Activated CD4-positive, alpha-beta T cell treated with anti-CD3 and anti-CD28 coated beads, Interleukin-2, amount 10 ng/mL, durations not matched to agents 7 days and 5 days (primary cell): ENCODE data around the gene CAMSAP1. TPM values are rescaled to one million over a fixed set of nuclear protein-coding genes. Genes with fewer than 3 reads are reported as not detected.

ENCODE experiments used
- CTCF ChIA-PET: fragments of 350-600 bp; sonication (Branson Sonifier 250); formaldehyde crosslinking; loops from one replicate; lab custom pipeline; 2021; ENCODE audit warnings: antibody characterized with exemption; lab: Charles Lee
- POLR2A ChIA-PET: fragments of 350-600 bp; sonication (Branson Sonifier 250); formaldehyde crosslinking; loops from one replicate; lab custom pipeline; 2021; ENCODE audit warnings: antibody characterized with exemption; lab: Charles Lee
- DNase-seq: peaks from one replicate; pipeline ENCODE4 v3.0.0-alpha.2; 2020
- H3K27ac Mint-ChIP-seq: one replicate; pipeline ENCODE4 v1.8.0; 2021; ENCODE audit warnings: mild to moderate bottlenecking, moderate library complexity, mixed read lengths
- H3K27me3 Mint-ChIP-seq: one replicate; pipeline ENCODE4 v1.8.0; 2021; ENCODE audit warnings: mixed read lengths
- H3K36me3 Mint-ChIP-seq: one replicate; pipeline ENCODE4 v1.8.0; 2021; ENCODE audit warnings: low read depth, mixed read lengths
- H3K4me1 Mint-ChIP-seq: one replicate; pipeline ENCODE4 v1.8.0; 2021; ENCODE audit warnings: mixed read lengths
- H3K4me3 Mint-ChIP-seq: one replicate; pipeline ENCODE4 v1.8.0; 2021; ENCODE audit warnings: mild to moderate bottlenecking, moderate library complexity, mixed read lengths
- H3K9me3 Mint-ChIP-seq: one replicate; pipeline ENCODE4 v1.8.0; 2021; ENCODE audit warnings: mixed read lengths
- total RNA-seq, 2 experiments: library from RNA; stranded (reverse); gene quantifications; one replicate each; pipeline ENCODE4 v1.2.3, GENCODE V29; 2021

The CAMSAP1 gene
- total RNA-seq, 2 experiments from 2014 or later: 20.4 to 22.7 TPM

GRCh38 chr9:135774239-135774747, 133.1 kb downstream of the CAMSAP1 start:
- H3K4me3 Mint-ChIP-seq: no peak overlapping the region
- no peaks in the 10 kb centered on the region for H3K9me3 Mint-ChIP-seq
- ChIA-PET POLR2A (no interaction called here), CTCF (no interaction called here)
- H3K27ac Mint-ChIP-seq: no peak overlapping the region
- DNase-seq: no peak
- H3K36me3 Mint-ChIP-seq: no peaks in the 10 kb centered on the region
- no peaks in the 10 kb centered on the region for H3K4me1 Mint-ChIP-seq
- no peaks in the 10 kb centered on the region for H3K27me3 Mint-ChIP-seq

DNA sequence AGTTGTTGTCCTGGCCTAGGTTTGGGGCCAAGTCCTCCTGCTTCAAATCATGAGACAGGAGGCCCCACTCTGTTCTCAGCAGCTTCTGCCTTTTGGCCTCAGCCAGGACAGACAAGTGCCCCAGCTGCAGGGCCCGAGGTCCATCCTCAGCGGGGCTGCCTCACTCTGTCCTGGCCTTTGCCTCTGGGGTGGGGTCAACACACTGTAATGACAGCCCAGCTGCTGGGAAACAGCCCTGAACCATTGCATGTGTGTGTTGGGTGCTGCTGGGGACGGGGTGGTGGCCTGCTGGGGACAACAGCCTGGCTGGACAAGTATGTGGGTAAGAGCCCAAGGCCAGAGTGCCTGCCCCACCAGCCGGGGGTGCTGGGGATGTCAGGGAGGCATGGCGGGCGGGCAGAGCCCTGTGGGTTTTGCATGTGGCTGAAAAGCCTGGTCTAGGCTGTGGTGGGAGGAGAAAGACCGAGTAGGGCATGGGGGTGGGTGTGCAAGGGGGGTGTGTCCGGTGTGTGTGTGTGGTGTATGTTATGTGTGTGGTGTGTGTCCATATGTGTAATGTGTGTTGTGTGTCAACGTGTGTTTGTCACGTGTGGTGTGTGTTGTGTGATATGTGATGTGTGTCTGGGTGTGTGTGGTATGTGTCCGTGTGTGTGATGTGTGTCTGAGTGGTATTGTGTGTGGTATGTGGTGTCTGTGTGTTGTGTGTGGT, 133.7 kb downstream of the CAMSAP1 start:
- Mint-ChIP-seq H3K4me1 (no peaks in the 10 kb centered on the region), H3K4me3 (no peak overlapping the region), H3K27me3 (no peaks in the 10 kb centered on the region), H3K36me3 (no peaks in the 10 kb centered on the region), H3K27ac (no peak overlapping the region), H3K9me3 (no peaks in the 10 kb centered on the region)
- CTCF ChIA-PET: no interaction called here
- no peak for DNase-seq
- POLR2A ChIA-PET: no interaction called here

DNA sequence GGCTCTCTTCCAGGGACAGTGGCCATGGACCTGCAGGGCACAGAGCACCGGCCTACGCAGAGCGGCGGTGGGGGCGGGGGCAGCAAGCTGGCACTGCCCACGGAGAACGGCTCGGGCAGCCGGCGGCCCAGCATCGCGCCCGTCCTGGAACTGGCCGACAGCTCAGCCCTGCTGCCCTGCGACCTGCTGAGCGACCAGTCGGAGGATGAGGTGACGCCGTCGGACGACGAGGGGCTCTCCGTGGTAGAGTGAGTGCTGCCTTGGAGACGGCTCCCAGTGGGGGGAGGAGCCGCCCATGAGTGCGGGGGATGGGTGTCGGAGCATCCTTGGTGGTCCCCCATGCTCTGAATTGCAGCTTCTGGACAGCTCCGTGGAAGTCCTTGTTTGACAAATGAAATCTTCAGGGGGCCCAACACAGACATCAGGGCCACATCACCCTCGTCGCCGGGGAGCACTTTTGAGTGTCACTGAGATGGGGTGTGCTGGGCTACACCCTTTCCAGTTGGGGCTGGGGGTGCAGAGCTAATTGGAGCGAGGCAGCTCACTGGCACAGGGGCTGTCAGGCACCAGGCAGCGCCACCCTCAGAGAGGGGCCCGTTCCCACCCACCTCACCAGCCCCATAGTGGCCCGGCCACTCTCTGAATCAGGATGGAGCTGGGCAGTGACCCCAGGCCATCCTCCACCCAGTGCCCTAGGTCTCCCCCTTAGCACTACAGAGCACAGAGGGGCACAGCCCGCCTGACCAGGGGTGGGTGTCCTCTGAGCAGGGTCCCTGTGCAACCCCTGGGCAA, 134.4 kb downstream of the CAMSAP1 start:
- POLR2A ChIA-PET: no interaction called here
- DNase-seq: no peak
- no peaks in the 10 kb centered on the region for H3K4me1 Mint-ChIP-seq
- no peaks in the 10 kb centered on the region for H3K27me3 Mint-ChIP-seq
- no peaks in the 10 kb centered on the region for H3K9me3 Mint-ChIP-seq
- H3K36me3 Mint-ChIP-seq: no peaks in the 10 kb centered on the region
- no peak overlapping the region for H3K27ac Mint-ChIP-seq
- CTCF ChIA-PET: no interaction called here
- no peak overlapping the region for H3K4me3 Mint-ChIP-seq

DNA sequence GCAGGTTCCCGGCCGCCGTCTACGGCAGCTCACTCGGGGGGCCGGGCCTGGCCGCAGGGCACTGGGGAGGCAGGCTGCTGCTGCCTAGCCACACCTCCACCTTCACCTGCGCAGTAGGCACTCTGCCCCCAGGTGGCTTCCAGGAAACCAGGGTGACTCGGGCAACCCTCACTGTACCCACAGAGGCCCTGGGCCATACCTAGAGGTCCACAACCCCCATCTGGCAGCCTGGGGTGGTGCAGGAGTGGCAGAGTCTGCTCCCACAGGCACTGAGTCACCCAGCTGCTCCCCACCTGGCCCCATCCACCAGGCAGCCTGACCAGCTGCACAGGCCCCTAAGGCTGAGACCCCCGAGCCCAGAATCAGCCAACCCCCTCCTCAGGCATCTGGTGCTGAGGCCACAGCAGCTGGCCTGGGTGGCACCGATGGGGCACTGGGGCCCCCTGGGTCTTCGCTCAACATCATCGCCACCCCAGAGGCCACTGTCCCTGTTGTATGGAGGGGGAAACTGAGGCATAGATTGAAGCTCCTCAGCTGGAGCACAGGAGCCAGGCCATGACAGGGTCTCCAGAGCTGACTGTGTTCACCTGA, 135.2 kb downstream of the CAMSAP1 start:
- no peak overlapping the region for H3K4me3 Mint-ChIP-seq
- POLR2A ChIA-PET: no interaction called here
- no peaks in the 10 kb centered on the region for H3K4me1 Mint-ChIP-seq
- CTCF ChIA-PET: no interaction called here
- no peak for DNase-seq
- H3K27me3 Mint-ChIP-seq: no peaks in the 10 kb centered on the region
- H3K9me3 Mint-ChIP-seq: no peaks in the 10 kb centered on the region
- no peak overlapping the region for H3K27ac Mint-ChIP-seq
- H3K36me3 Mint-ChIP-seq: no peaks in the 10 kb centered on the region

DNA sequence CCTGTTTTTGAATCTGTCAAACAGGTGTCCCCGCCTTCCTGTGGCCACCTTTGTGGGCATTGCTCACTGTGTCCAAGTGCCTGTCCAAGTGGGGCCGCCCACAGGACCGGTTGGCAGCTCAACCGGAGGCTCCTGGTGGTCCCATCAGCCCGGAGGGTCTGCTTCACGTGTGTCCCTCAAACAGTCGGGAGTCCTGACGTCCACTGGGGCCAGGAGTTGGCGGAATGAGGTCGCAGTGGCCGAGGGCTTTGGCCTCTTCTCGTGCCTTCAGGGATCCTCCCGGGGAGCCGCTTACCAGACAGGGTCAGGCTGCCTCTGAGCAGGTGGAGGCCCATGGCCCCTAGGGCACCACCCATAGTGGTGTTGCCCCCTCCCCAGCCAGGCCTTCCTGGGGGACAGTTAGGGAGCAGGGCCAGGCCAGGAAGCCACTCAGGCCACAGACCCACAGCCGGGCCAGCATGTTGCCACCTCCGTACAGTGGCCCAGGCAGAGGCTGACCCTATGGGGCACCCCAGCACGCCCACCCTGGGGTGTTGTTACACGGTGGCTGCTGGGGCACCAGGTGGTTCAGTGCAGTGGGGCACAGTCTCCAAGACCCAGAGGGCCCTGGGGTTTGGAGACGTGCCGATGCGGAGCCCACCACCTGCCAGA, 135.8 kb downstream of the CAMSAP1 start:
- POLR2A ChIA-PET: no interaction called here
- no peaks in the 10 kb centered on the region for H3K4me1 Mint-ChIP-seq

GRCh38 chr9:135770771-135771170, 136.6 kb downstream of the CAMSAP1 start:
- H3K9me3 Mint-ChIP-seq: peaks cover 9% of the 10 kb centered on the region
- H3K36me3 Mint-ChIP-seq: no peaks in the 10 kb centered on the region
- H3K27ac Mint-ChIP-seq: no peak overlapping the region
- CTCF ChIA-PET: no interaction called here
- no peaks in the 10 kb centered on the region for H3K4me1 Mint-ChIP-seq
- H3K27me3 Mint-ChIP-seq: no peaks in the 10 kb centered on the region
- POLR2A ChIA-PET: no interaction called here
- no peak for DNase-seq
- H3K4me3 Mint-ChIP-seq: no peak overlapping the region

More for the DNA sequence above, 135.8 kb downstream of the CAMSAP1 start:
- no peaks in the 10 kb centered on the region for H3K36me3 Mint-ChIP-seq
- no peaks in the 10 kb centered on the region for H3K27me3 Mint-ChIP-seq
- CTCF ChIA-PET: no interaction called here
- H3K4me3 Mint-ChIP-seq: no peak overlapping the region
- DNase-seq: no peak
- H3K27ac Mint-ChIP-seq: no peak overlapping the region
- H3K9me3 Mint-ChIP-seq: peaks cover 3% of the 10 kb centered on the region

- ChIA-PET CTCF (no interaction called here), POLR2A (no interaction called here)
- Mint-ChIP-seq H3K36me3 (no peaks in the 10 kb centered on the region), H3K4me1 (no peaks in the 10 kb centered on the region), H3K27me3 (no peaks in the 10 kb centered on the region), H3K4me3 (no peak overlapping the region), H3K27ac (no peak overlapping the region), H3K9me3 (peaks cover 9% of the 10 kb centered on the region)
- DNase-seq: no peak
These were observed 137.2 kb downstream of the CAMSAP1 start for GRCh38 chr9:135770203-135770535.

- no peak overlapping the region for H3K4me3 Mint-ChIP-seq
These were observed 137.7 kb downstream of the CAMSAP1 start for GRCh38 chr9:135769489-135770202.

GRCh38 chr9:135768516-135769218, 138.7 kb downstream of the CAMSAP1 start:
- H3K4me3 Mint-ChIP-seq: no peak overlapping the region
- no peaks in the 10 kb centered on the region for H3K4me1 Mint-ChIP-seq
- H3K27ac Mint-ChIP-seq: no peak overlapping the region
- ChIA-PET CTCF (no interaction called here), POLR2A (no interaction called here)
- DNase-seq: no peak
- peaks cover 12% of the 10 kb centered on the region for H3K9me3 Mint-ChIP-seq
- no peaks in the 10 kb centered on the region for H3K36me3 Mint-ChIP-seq
- no peaks in the 10 kb centered on the region for H3K27me3 Mint-ChIP-seq

More at GRCh38 chr9:135769489-135770202, 137.7 kb downstream of the CAMSAP1 start:
- CTCF ChIA-PET: no interaction called here
- DNase-seq: no peak
- Mint-ChIP-seq H3K27ac (no peak overlapping the region), H3K4me1 (no peaks in the 10 kb centered on the region), H3K9me3 (peaks cover 12% of the 10 kb centered on the region), H3K36me3 (no peaks in the 10 kb centered on the region), H3K27me3 (no peaks in the 10 kb centered on the region)
- POLR2A ChIA-PET: no interaction called here

DNA sequence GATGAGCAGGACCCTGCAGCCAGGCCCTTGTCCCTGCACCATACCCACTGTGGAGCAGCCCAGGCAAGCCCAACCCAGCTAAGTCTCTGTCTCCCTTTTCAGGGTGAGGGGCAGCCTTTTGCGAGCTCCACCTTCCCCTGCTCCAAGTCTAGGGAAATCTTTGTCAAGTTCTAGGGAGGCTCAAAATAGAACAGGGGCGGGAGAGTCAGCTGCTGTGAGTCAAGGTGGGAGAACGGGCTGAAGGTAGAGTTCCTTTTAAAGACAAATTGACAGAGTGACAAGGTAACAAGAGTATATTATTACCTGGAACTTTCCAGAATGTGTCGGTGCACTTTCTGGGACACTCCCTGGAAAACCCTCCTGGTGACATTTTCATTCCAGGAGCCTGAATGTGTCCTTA, 140.6 kb downstream of the CAMSAP1 start:
- H3K27me3 Mint-ChIP-seq: no peaks in the 10 kb centered on the region
- DNase-seq: no peak
- no peak overlapping the region for H3K27ac Mint-ChIP-seq
- no peaks in the 10 kb centered on the region for H3K4me1 Mint-ChIP-seq
- no peak overlapping the region for H3K4me3 Mint-ChIP-seq
- peaks cover 12% of the 10 kb centered on the region for H3K9me3 Mint-ChIP-seq
- H3K36me3 Mint-ChIP-seq: no peaks in the 10 kb centered on the region
- ChIA-PET POLR2A (no interaction called here), CTCF (no interaction called here)

DNA sequence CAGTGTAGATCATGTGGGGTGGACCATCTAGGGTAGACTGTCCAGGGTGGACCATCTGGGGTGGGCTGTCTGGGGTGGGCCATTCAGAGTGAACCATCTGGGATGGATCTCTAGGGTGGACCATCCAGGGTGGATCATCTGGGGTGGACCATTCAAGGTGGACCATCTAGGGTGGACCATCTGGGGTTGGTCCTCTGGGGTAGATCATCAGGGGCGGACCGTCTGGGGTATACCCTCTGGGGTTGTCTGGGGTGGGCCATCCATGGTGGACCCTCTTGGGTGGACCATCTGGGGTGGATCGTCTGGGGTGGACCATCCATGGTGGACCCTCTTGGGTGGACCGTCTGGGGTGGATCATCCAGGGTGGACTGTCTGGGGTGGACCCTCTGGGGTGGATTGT, 141.1 kb downstream of the CAMSAP1 start:
- no peak for DNase-seq
- Mint-ChIP-seq H3K36me3 (no peaks in the 10 kb centered on the region), H3K9me3 (peaks cover 12% of the 10 kb centered on the region), H3K4me1 (no peaks in the 10 kb centered on the region), H3K27me3 (no peaks in the 10 kb centered on the region), H3K4me3 (no peak overlapping the region), H3K27ac (no peak overlapping the region)
- CTCF ChIA-PET: no interaction called here
- POLR2A ChIA-PET: no interaction called here

- CTCF ChIA-PET: no interaction called here
- H3K4me1 Mint-ChIP-seq: no peaks in the 10 kb centered on the region
- POLR2A ChIA-PET: no interaction called here
- peaks cover 12% of the 10 kb centered on the region for H3K9me3 Mint-ChIP-seq
- no peaks in the 10 kb centered on the region for H3K36me3 Mint-ChIP-seq
- DNase-seq: no peak
- H3K4me3 Mint-ChIP-seq: no peak overlapping the region
- no peaks in the 10 kb centered on the region for H3K27me3 Mint-ChIP-seq
- no peak overlapping the region for H3K27ac Mint-ChIP-seq
These were observed 141.9 kb downstream of the CAMSAP1 start for GRCh38 chr9:135765416-135765815.
